Ramos (cell line): Measurements from ENCODE around the gene PARD3.
"Not testable (repeated sequence)": the region's sequence is repeated elsewhere in the genome, so short reads cannot be mapped to it uniquely, and the experiment has no call there.

Source experiments
- in situ Hi-C: fragments of 300-500 bp; cut with MboI; formaldehyde crosslinking; loops from one replicate; pipeline ENCODE4 v1.14.3; 2022; ENCODE audit warnings: low sequenced_read_pairs; ENCODE audit not compliant: unreplicated experiment

Gene PARD3

DNA sequence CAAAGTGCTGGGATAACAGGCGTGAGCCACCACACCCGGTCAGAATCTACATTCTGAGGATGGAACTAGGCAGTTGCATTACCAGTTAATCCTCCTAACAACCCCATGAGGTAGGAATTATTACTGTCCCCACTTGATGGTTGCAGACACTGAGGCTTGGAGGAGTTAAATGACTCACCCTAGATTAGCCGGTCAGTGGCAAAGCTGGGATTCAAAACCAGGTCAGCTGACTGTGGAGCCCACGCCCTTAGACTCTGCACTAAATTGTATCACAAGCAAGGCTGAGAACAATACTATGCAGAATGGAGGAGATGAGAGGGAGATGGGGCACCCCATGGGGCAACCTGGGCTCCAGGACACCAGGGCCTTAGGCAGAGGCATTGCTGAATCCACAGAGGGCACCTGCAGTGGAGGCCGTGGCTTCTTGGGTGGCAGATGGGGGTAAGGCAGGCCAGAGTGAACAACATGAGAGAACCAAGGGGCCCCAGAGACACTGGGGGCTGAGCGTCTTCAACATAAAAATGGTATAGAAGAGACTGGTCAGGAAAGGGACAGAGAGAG lies 723.4 kb downstream of the PARD3 start:
- in situ Hi-C loops: no loop called here

DNA sequence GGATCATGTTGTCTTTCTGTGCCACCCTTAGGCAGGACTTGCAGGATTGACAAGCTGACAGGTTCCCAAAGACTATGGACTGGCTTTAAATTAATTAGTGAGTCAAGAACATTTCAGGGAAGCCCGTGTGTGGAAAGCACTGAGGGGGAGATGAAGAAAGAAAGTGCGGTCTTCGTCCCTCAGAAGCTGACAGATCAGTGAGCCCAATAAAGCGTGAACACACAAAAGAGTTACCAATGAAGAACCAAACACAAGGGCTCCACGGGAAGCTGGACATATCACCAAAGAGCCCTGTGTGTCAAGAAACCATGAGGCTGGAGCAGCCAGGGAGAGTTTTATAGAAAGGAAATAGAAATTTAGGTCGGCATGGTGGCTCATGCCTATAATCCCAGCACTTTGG lies 725.8 kb downstream of the PARD3 start:
- in situ Hi-C loops: no loop called here

DNA sequence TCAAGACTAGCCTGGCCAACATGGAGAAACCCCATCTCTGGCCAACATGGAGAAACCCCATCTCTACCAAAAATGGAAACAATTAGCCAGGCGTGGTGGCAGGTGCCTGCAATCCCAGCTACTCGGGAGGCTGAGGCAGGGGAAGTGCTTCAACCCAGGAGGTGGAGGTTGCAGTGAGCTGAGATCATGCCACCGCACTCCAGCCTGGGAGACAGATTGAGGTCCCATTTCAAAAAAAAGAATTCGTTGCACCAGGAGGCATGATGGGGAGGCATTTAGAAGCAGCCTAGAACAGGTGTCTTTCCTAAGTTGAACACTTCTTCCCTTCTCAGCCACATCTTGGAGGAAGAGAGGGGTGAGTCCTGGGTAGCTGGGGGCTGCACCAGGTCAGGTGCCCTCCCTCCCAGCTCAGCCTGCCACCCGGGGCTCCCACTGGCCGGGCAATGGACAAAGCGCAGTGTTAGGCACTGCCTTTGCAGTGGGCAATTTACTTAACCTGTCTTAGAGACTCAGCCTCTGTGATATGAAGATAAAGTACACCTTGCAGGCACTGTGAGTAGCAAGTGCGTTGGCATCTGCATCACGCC lies 726.8 kb downstream of the PARD3 start:
- in situ Hi-C loops: no loop called here

DNA sequence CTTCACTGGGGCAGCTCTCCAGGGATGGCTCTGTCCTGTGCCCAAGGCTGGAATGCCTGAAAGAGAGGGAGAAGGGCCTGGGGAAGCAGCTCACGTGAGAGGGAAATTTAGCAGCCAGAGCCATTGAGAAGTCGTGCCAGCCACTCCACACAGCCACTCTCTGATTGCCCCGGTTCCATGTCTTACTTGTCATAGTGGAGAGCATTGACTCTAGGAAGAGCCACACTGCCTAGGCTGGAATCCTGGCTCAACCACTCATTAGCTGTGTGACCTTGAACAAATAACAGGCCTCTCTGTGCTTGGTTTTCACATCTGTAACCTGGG lies 728.0 kb downstream of the PARD3 start:
- in situ Hi-C loops: no loop called here

DNA sequence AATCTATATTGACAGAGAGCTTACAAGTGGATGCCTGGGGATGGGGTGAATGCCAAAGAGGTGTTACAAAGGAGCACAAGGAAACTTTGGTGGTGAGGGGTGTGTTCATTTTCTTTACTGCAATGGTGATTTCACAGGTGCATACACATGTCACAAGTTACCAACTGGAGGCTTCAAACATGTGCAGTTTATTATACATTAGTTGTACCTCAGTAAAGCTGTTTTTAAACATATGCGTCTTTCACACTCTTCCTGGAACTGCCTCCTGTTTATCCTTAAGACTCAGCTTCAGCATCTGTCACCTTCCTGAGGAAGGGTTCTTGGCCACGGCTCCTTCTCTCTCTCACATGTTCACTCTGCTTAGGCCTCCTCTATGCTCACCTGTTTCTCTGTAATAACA lies 731.5 kb downstream of the PARD3 start:
- in situ Hi-C loops: no loop called here

DNA sequence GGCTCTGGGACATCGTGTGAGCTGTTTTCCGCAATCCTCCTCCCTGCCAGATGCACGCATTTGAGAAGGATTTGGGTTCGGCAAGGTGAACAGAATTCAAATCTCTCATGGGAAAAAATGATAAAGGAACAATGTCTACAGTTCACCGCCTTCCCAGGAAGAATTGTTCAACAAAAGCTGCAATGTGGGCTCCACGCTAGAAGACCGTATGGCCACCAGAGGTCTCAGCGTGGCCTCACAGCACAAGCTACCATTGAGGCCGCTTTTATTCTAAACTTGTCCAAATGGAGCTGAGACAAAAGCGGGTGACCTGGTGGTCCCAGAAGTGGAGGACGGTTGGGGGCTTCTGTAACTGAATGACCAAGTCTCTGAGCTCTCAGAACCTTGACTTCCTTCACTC lies 733.1 kb downstream of the PARD3 start:
- in situ Hi-C loops: no loop called here

DNA sequence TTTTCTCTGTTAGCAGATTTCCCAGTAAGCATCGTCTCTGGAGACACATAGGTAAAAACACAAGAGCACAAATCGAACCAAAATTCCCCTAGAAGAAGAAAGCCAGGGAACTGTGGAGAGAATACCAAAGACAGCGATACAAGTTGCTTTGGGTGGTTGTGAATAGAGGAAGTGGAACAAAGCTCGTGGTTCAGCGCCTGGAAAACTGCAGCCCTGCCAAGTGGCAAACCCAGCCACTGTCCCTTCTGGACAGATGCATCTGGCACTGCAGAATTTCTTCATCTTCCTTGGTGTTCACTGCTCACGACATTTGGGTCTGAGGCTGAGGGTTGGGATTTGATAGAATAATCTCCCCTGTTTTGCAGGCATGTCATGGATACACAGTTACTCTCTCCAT lies 733.8 kb downstream of the PARD3 start:
- in situ Hi-C loops: no loop called here

DNA sequence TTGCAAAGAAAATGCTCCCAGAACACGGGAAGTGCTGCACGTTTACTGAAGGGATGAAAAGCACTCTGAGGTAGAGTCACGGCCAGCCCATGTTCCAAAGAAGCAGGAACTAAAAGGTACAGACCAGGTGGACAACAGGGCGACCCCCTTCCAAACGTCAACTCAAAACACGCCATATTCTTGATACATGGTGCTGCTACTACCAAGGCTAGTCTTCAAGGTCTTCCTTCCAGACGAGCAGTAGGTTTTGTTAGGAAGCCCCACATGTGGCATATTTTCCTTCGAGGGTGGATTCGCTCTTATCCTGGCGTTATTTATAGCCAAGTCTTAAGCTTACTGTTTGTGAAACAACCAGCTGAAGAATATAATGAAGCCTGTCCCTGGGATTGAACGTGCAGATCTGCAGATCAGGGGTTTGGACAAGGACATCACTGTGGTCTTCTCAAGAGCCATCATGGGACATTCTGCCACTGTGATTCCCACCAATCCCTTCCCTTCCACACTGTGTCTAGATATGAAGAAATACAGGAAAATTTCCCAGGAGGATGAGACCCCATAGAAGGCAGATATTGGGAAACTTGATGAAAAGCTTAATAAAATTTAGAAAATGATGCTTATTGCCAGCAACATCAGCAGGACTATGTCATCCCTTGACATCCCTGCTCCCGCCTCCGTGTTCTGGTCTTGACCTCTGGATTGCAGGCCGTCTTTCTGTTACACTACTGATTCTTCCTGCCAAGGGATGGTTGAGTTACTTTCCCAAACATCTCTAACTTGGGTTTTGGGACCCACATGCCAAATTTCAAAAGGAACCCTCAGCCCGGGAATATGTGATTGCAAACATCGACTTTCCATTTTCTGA lies 734.4 kb downstream of the PARD3 start:
- in situ Hi-C loops: no loop called here

DNA sequence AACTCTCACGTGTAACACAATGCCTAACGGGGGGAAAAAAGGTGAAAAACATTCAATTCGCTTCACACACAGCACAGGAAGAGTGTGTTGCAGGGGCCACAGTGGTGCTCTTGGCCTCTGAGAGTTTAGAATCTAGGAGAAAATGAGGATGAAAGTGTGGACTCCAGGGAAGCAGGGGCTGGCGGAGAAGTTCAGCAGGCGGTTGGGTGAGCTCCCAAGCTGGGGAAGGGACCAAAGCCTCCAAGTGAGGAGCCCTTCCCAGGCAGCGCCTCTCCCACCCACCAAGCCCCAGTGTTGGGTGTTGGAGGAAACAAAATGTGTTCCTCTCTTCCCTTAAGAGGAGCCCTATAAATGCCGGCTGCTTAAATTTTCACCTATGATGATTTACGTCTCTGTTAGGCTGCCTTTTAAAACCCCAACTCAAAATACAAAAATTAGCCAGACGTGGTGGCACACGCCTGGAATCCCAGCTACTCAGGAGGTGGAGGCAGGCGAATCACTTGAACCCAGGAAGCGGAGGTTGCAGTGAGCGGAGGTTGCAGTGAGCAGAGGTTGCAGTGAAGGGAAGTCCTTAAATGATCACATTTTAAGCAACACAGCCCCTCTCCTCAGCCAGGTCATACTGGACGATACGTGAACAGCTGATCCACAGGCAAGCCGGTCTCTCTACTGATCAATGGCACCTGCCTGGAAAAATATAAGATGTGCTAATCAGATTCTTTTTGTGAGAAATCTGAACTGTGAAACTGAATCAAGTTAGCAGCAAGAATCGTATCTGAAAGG lies 735.2 kb downstream of the PARD3 start:
- in situ Hi-C loops: no loop called here

DNA sequence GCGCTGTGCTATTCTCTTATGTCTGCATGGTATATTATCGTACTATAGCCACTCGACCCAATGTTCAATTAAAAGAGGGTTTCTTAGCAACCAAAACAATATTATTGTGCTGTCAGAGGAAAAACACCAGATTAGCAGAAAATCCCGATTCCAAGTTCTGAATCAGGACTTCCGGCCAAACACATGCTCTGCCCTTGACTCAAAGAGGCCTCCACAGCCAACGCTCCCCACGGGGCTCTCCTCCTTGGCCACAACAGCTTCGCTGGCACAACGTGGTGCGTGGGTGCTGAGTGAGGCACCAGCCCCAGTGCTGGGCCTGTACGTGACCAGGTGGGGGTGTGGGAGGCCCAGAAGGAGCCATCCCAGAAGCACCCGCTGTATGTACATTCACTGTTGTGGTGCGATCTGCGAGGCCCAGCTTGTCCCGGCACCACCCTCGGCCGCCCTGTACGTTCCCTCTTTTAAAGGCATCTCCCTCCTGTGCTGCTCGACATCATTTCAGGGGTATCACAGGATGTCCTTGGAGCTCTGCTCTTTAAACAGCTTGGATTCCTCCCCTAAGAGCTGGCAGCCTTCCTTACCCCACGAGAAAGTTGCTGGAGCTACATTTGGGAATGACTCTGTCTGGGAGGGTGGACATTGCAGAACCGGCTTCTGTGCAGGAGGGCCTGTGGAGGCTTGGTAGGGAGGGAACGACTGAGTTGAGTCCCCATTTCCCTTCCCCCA lies 736.2 kb downstream of the PARD3 start:
- in situ Hi-C loops: no loop called here

DNA sequence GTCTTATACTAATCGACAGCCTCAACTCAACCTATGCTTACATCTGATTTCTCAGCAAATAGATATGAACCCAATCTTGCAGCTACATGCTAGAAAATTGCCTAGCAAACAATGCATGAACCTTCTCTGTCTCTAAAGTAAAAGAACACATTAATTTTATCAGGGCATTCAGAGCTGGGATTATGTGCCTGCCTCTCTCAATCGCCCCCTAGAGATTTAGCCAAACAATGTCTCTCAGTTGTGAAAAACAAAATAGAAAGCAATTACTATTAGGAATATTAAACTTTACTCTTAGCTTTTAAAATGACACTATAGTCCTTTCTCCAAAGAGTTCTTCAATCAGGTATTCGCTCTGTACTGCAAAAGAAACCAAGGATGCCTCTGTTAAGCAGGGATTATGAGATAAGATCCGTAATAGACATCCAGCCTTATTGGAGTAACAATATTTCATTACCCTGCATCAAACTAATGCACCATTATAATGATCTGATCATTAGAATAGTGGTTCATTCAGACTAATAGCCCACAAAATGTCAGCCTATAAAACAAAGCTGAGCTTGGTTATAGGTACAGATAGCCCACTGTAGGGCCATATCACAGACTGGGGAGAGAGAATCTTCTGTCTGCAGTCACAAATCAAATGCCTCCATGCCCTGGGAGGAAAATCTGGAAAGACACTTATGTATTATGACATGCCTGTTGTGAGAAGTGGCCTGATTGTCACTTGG lies 736.9 kb downstream of the PARD3 start:
- in situ Hi-C loops: no loop called here

DNA sequence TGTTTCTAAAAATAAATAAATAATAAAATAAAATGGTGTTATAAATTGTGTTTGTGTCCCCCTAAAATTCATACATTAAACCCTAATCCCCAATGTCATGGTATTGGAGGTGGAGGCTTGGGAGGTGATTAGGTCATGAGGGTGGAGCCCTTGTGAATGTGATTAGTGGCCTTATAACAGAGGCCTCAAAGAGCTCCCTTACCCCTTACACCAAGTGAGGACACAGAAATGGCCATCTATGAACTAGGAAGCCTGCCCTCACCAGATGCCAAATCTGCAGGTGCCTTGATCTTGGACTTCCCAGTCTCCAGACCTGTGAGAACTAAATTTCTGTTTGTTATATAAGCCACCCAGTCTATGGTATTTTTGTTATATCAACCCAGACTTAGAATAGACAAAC lies 738.7 kb downstream of the PARD3 start:
- in situ Hi-C loops: no loop called here

DNA sequence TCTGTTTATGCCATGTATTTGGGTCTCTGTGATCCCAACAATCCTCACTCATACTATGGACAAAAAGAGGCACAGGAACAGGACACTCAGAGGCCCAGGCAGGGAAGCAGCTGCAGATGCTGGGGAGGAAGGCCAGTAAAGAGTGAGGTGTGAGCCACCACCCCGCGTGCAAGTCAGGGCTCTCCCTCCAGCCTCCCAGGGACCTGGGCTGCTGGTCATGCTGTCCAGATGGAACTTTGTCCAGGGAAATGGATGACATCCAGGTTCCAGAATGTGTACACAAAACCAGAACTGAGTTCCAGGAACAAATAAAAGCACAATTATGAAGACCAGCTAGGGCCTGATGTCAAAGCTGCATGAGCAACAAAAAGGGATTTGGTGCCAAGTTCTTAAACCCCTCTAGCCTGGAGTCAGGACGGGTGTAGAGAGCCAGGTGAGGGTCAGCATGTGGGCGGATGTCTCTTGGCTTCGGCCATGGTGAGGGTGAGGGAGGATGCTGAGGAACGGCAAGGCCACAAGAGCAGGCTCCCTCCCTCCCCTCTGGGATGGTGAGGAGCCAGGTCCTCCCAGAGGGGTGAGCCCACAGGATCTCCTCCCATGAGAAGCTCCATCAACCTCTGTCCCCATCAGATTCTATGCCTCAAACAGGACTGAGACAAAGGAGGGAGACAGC lies 739.7 kb downstream of the PARD3 start:
- in situ Hi-C loops: no loop called here

DNA sequence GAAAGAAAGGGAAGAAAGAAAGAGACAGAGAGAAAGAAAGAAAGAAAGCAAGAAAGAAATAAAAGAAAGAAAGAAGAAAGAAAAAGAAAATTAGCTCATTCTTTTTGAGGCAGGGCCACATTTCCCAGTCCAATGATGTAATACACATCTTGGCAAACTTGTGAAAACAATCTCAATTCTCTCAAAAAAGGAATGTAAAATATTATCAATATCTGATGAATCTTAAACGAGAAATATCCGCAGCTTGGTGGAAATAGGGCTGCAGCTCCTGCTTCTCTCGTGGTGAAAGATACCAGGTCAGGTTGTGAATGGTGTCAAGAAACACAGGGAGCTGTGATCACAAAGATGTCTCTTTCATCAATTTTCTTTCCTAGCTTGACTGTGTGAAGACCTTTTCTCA lies 741.0 kb downstream of the PARD3 start:
- in situ Hi-C loops: no loop called here

DNA sequence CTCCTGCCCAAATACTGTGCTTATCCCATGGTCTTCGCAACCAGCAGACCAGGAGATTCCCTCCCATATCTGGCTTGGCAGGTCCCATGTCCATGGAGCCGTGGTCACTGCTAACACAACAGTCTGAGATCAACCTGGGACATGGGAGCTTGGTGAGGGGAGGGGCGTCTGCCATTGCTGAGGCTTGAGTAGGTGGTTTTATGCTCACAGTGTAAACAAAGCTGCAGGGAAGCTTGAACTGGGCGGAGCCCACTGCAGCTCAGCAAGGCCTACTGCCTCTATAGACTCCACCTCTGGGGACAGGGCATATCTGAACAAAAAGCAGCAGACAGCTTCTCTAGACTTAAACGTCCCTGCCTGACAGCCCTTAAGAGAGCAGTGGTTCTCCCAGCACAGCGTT lies 747.4 kb downstream of the PARD3 start:
- in situ Hi-C loops: not testable (repeated sequence)

DNA sequence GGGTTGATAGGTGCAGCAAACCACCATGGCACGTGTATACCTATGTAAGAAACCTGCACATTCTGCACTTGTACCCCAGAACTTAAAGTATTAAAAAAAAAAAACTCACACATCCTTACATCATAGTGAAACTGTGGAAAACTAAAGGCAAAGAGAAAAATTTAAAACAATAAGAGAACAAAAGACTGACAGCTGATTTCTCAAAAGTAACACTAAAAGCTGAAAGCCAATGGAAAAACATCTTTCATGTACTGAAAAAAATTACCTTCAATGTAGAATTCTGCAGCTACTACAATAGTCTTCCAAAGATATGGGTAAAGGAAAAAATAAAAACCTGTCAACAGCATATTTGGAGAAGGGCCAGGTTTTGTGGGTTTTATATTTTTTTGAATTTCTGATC lies 751.5 kb downstream of the PARD3 start:
- in situ Hi-C loops: no loop called here

DNA sequence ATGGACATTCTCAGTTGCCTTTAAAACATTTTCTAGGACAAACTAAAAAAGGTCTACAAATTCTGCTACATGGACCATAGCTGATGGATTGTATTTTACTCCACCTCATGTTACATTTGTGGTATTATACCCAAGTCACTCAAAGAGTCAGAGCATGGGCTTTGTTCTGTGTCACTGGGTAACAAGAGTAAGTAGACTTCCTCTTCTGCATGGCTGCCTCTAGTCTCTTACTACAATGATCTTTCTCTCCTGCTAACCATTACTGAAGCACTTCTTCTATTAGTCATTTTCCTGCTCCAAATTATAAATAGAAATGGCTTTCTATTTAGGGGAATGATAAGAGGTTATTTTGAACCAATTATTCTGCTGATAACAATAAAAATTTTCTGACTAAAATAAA lies 753.3 kb downstream of the PARD3 start:
- in situ Hi-C loops: no loop called here
